Activated T-helper 1 cell treated with anti-CD3 and anti-CD28 coated beads, Interleukin-12 subunit alpha, Interleukin-12 subunit beta, Interleukin-2, Interleukin-4 antibody, amounts not matched to agents 30 ng/mL and 10 ng/mL and 1 ng/mL, durations not matched to agents 14 hours and 24 hours and 36 hours (primary cell): ENCODE data around the gene SND1. TPM values are rescaled to one million over a fixed set of nuclear protein-coding genes. Genes with fewer than 3 reads are reported as not detected.
"Not testable (repeated sequence)": the region's sequence is repeated elsewhere in the genome, so short reads cannot be mapped to it uniquely, and the experiment has no call there.

ENCODE experiments used
- DNase-seq: peaks from one replicate; pipeline ENCODE4 v3.0.0; 2021; ENCODE audit warnings: low spot score
- H3K27ac Mint-ChIP-seq: one replicate; pipeline ENCODE4 v1.8.0; 2021; ENCODE audit warnings: mild to moderate bottlenecking, mixed read lengths
- H3K27me3 Mint-ChIP-seq: one replicate; pipeline ENCODE4 v1.8.0; 2022; ENCODE audit warnings: mild to moderate bottlenecking, moderate library complexity, mixed read lengths; ENCODE audit not compliant: insufficient read depth
- H3K36me3 Mint-ChIP-seq: one replicate; pipeline ENCODE4 v1.8.0; 2021; ENCODE audit warnings: low read depth, mixed read lengths
- H3K4me1 Mint-ChIP-seq: one replicate; pipeline ENCODE4 v1.8.0; 2021; ENCODE audit warnings: low read depth, mixed read lengths
- H3K4me3 Mint-ChIP-seq: one replicate; pipeline ENCODE4 v1.8.0; 2021; ENCODE audit warnings: mild to moderate bottlenecking, moderate library complexity, mixed read lengths
- H3K9me3 Mint-ChIP-seq: one replicate; pipeline ENCODE4 v1.8.0; 2021; ENCODE audit warnings: mixed read lengths
- intact Hi-C: fragments of 100-400 bp; cut with micrococcal nuclease; formaldehyde crosslinking; loops from one replicate; pipeline ENCODE4 v1.15.1; 2024
- total RNA-seq: library from RNA; stranded (reverse); gene quantifications from 2 replicates; pipeline ENCODE4 v1.2.3, GENCODE V29; 2022

SND1 gene
- total RNA-seq, 1 donor from 2014 or later: 292 TPM

DNA sequence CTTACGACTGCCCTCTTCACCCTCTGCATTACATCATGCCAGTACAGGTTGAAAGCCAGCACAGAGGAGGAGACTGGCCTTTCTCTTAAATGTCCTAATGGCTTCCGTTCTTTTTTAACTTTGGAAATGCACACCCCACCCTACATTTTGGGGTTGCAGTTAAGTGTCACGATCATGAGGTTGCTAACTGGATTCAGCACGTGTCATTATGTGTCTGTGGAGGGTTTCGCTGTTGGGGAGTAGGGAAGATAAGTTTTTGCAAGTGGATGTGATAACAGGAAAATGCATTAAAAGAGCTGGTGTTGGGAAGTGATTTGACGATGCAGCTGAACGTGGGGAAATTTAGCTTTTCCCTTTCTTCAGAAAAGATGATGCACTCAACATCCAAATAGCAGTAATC lies 243.4 kb downstream of the SND1 start:
- no peaks in the 10 kb centered on the region for H3K27me3 Mint-ChIP-seq
- DNase-seq: no peak
- H3K36me3 Mint-ChIP-seq: peaks cover 32% of the 10 kb centered on the region
- H3K27ac Mint-ChIP-seq: no peak overlapping the region
- peaks cover 5% of the 10 kb centered on the region for H3K4me1 Mint-ChIP-seq
- intact Hi-C loops: no loop called here
- H3K4me3 Mint-ChIP-seq: no peak overlapping the region
- H3K9me3 Mint-ChIP-seq: no peaks in the 10 kb centered on the region

DNA sequence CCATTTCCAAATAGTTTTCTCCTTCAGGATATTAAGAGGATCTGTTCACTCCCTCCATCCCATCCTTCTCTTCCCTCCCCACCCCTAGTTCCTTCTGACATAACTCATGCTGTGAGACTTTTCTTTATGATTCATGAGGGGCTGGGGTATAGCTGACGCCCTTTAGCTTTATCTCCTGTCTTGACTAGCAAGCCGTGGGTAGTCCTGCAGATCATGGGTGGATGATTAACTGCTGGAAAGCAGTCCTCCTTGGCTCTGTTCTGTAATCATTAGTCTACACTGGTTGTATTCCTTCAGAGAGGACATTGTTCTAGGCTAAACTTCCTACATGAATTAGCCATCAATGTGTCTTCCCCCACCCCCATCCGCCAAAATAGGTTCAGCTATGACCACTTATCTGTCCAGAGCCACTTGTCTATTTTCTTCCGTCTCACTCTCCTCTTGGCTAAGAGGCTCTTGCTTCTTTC lies 243.9 kb downstream of the SND1 start:
- intact Hi-C loops: loop anchor here (2.0 kb wide), 1 partner anchor 21 kb away; no protein-coding TSS in a partner anchor
- Mint-ChIP-seq H3K4me1 (peaks cover under 1% of the 10 kb centered on the region), H3K27ac (no peak overlapping the region), H3K36me3 (peaks cover 30% of the 10 kb centered on the region), H3K9me3 (no peaks in the 10 kb centered on the region), H3K27me3 (no peaks in the 10 kb centered on the region), H3K4me3 (no peak overlapping the region)
- no peak for DNase-seq

DNA sequence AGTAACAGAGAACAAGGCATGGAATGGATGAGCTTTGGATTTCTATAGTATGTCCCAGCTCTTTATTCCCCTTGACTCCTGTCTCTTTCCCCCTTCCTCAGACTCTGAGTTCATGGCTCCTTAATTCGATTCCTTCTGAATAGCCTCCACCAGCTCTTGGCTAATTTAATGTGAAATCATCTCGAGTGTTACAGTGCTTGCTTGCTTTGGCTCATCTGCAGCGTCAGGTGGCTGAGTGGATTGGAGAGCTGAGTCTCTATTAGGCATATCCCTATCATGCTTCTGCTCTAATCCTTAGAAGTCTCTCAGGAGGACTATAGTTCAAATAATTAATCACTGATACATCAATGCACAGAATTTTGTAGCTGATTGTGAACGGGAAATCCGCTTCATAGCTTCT lies 244.7 kb downstream of the SND1 start:
- Mint-ChIP-seq H3K4me3 (no peak overlapping the region), H3K9me3 (no peaks in the 10 kb centered on the region), H3K27me3 (no peaks in the 10 kb centered on the region), H3K27ac (no peak overlapping the region), H3K36me3 (peaks cover 25% of the 10 kb centered on the region), H3K4me1 (peaks cover 4% of the 10 kb centered on the region)
- intact Hi-C loops: loop anchor here (1.0 to 2.0 kb wide), 2 partner anchors 22 to 46 kb away; no protein-coding TSS in a partner anchor
- DNase-seq: no peak

DNA sequence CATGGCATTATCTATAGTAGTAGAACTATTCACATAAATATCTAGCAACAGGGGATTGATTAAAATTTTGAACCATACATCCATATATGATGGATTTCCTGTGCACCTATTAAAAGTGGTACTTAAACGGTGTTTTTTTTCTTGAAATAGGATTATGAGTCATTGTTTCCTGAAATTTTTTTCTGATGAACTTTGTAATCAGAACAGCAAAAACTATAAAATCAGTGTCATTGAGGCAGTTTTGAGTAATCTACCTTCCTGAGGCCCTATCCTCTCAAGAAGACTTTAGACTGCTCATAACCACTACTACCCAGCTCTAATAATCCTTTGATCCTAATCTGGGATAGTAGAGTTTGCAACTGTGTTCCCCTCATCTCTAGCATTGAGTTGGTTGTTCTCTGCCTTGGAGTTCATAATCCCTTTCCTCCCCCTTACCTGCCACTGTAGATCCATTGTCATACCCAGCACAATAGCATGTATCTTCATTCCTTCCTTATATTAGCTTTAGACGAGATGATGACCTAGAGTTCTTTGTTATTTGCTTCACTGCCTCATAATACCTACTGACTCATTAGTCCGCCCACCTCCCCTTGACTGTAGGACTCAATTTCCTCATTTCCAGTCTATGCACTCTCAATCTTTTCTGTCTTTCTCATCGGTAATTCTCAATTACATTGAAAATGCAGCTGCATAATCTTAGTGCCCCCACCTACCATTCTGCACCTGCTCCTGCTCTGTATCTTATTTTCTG lies 245.9 kb downstream of the SND1 start:
- no peaks in the 10 kb centered on the region for H3K27me3 Mint-ChIP-seq
- H3K27ac Mint-ChIP-seq: no peak overlapping the region
- no peak overlapping the region for H3K4me3 Mint-ChIP-seq
- peaks cover 16% of the 10 kb centered on the region for H3K36me3 Mint-ChIP-seq
- H3K4me1 Mint-ChIP-seq: peaks cover 11% of the 10 kb centered on the region
- intact Hi-C loops: loop anchor here (1.0 to 2.0 kb wide), 2 partner anchors 23 to 48 kb away; no protein-coding TSS in a partner anchor
- no peak for DNase-seq
- H3K9me3 Mint-ChIP-seq: no peaks in the 10 kb centered on the region

DNA sequence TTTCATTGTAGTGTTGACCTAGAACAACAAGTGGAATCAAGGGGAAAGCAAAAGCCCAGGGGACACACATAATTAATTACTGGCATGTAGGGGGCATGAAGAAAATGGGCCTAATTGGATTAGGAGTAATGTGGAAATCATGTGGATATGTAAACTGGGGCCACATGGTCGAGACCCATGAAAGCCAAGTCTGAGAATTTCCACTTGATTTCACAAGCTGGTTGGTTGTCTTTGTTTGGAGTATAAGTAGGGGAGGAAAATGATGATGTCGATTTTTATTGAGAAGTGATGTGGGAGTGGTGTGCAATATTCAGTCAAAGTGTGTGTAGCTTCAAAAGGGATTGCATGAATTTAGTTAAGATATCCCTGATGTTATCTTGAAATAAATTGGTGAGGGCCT lies 247.4 kb downstream of the SND1 start:
- Mint-ChIP-seq H3K36me3 (peaks cover 8% of the 10 kb centered on the region), H3K27ac (no peak overlapping the region), H3K9me3 (no peaks in the 10 kb centered on the region), H3K4me1 (peaks cover 17% of the 10 kb centered on the region), H3K4me3 (no peak overlapping the region), H3K27me3 (no peaks in the 10 kb centered on the region)
- no peak for DNase-seq
- intact Hi-C loops: no loop called here

DNA sequence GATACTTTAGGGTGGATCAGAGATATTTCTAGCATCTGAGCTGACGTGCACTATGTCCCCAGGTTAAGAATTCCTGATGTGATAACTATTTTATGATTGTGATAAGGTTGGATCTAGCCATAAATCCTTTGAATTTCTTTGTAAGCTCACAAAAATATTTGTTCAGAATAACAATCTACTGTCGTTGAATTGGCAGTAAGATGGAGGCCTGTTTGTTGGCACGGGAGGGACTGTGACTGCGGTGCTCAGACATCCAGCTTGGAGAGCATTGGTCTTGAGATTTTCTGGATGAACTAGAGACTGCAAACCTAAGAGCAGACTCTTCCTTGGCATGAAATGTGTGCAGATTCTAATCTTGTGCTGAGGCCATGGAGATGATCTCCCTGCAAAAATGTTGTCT lies 248.1 kb downstream of the SND1 start:
- Mint-ChIP-seq H3K4me3 (no peak overlapping the region), H3K4me1 (peaks cover 21% of the 10 kb centered on the region), H3K36me3 (peaks cover 8% of the 10 kb centered on the region), H3K9me3 (no peaks in the 10 kb centered on the region), H3K27ac (no peak overlapping the region), H3K27me3 (no peaks in the 10 kb centered on the region)
- intact Hi-C loops: no loop called here
- no peak for DNase-seq

GRCh38 chr7:127900732-127901685 lies 249.0 kb downstream of the SND1 start:
- H3K4me1 Mint-ChIP-seq: peaks cover 29% of the 10 kb centered on the region
- no peak overlapping the region for H3K27ac Mint-ChIP-seq
- DNase-seq: no peak
- H3K27me3 Mint-ChIP-seq: no peaks in the 10 kb centered on the region
- H3K9me3 Mint-ChIP-seq: no peaks in the 10 kb centered on the region
- no peak overlapping the region for H3K4me3 Mint-ChIP-seq
- intact Hi-C loops: no loop called here
- peaks cover 13% of the 10 kb centered on the region for H3K36me3 Mint-ChIP-seq

DNA sequence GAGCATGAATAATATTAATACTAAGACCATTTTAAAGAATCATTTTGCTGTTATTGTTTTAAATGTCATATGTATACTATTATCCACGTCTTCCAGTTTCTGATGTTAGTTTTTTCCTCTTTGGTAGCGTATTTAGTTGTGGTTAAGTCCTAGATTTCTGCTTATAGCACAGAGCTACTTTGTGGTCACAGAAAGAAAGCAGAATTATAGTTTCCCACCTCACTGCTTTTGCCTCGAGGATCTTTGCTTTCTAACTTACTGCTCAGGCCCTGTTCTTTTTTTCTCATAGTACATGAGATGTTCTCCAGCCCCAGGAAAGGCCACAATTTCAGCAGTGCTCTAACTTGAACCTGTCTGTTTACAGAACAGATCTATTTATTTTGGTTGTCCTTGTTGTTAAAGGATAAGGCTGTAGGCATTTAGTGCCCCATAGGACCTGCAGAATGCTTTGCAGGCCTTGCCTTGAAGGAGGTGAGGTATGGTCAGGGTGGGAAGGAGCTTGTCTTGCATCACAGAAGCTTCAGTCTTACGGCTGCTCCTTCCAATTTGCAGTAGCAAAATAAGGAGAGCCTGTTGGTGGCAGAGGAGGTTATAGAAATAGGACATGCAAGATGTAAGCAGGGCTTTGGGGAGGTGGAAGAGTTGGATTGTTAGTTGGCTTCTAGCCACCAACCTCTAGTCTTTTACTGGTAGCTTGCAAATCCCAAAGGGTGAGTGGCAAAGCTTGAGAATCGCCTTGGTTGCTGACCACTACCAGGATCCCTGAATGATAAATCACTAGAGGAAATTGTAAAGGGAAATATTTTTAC lies 250.1 kb downstream of the SND1 start:
- no peak for DNase-seq
- H3K4me1 Mint-ChIP-seq: peaks cover 40% of the 10 kb centered on the region
- no peak overlapping the region for H3K4me3 Mint-ChIP-seq
- intact Hi-C loops: no loop called here
- no peaks in the 10 kb centered on the region for H3K9me3 Mint-ChIP-seq
- H3K27me3 Mint-ChIP-seq: no peaks in the 10 kb centered on the region
- H3K36me3 Mint-ChIP-seq: peaks cover 14% of the 10 kb centered on the region
- H3K27ac Mint-ChIP-seq: peak overlapping the region; percentile 15

DNA sequence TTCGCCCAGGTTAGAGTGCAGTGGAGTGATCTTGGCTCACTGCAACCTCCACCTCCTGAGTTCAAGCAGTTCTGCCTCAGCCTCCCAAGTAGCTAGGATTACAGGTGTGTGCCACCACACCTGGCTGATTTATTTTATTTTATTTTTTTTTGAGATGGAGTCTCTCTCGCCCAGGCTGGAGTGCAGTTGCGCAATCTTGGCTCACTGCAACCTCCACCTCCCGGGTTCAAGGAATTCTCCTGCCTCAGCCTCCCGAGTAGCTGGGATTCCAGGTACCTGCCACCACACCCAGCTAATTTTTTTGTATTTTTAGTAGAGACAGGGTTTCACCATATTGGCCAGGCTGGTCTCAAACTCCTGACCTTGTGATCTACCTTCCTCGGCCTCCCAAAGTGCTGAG lies 250.8 kb downstream of the SND1 start:
- intact Hi-C loops, H3K27me3 Mint-ChIP-seq, H3K9me3 Mint-ChIP-seq, DNase-seq, H3K27ac Mint-ChIP-seq, H3K4me3 Mint-ChIP-seq: not testable (repeated sequence)
- Mint-ChIP-seq H3K4me1 (peaks cover 46% of the 10 kb centered on the region), H3K36me3 (peaks cover 19% of the 10 kb centered on the region)

DNA sequence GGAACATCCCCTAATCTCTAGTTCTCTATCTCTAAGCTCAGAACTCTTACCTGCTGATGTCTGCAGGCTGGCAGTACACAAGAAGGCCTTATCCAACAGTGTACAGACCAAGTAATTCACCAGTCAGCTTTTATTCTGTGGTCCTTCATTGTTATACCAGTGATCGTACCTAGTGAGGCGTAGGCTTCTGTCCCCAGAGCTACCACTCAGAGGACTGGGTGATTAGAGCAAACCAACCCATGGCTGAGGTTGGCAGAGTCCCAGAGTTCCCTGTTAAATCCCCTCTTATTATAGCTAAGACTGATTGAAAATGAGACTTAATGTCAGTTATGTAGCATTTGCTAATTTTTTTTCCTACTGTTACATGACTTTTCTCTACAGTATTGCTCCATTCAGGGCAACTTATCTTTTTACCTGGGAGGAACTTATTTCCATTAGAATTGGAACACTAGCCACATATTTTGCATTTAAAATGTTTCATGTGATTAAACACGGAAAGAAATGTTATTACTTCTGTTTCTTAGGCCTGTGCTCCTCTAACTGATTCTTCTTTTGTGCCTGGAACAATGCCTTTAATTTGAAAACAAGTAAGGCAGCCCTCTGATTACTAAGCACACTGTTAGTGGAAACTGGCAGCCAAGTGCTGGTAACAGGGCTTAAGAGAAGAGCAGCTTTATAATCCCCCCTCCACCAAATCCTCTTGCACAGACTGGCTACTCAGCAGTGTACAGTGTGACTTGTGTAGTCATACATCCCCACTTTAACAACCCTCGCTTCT lies 252.1 kb downstream of the SND1 start:
- no peak for DNase-seq
- H3K27ac Mint-ChIP-seq: no peak overlapping the region
- intact Hi-C loops: no loop called here
- H3K27me3 Mint-ChIP-seq: no peaks in the 10 kb centered on the region
- peaks cover 57% of the 10 kb centered on the region for H3K4me1 Mint-ChIP-seq
- H3K9me3 Mint-ChIP-seq: no peaks in the 10 kb centered on the region
- peaks cover 25% of the 10 kb centered on the region for H3K36me3 Mint-ChIP-seq
- no peak overlapping the region for H3K4me3 Mint-ChIP-seq

GRCh38 chr7:127904670-127904985 lies 252.6 kb downstream of the SND1 start:
- H3K9me3 Mint-ChIP-seq: no peaks in the 10 kb centered on the region
- DNase-seq: no peak
- H3K4me3 Mint-ChIP-seq: no peak overlapping the region
- no peaks in the 10 kb centered on the region for H3K27me3 Mint-ChIP-seq
- H3K27ac Mint-ChIP-seq: no peak overlapping the region
- intact Hi-C loops: no loop called here
- H3K36me3 Mint-ChIP-seq: peaks cover 22% of the 10 kb centered on the region
- H3K4me1 Mint-ChIP-seq: peaks cover 62% of the 10 kb centered on the region

DNA sequence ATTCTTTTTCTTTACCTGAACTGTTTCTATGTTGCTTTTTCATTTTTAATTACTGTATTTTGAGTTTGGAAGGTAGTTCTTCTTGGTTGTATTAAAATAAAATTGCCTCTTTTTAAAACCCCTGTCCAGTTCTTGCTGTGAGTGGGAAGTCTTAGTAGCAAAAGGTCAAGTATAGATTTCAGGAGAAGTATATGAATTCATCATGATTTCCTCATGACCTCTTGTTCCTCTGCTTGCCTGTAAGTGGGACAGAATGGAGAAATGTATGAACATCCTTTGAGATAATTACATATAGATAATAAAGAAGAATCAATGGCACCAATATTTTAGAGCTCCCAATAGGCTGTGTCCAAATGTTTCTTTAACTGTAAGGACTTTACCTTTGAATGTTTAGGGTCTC lies 253.0 kb downstream of the SND1 start:
- Mint-ChIP-seq H3K27ac (no peak overlapping the region), H3K27me3 (no peaks in the 10 kb centered on the region), H3K36me3 (peaks cover 23% of the 10 kb centered on the region), H3K9me3 (no peaks in the 10 kb centered on the region), H3K4me1 (peaks cover 65% of the 10 kb centered on the region), H3K4me3 (no peak overlapping the region)
- intact Hi-C loops: no loop called here
- DNase-seq: no peak
